AG04450 (cell line): Measurements from ENCODE around the gene PPP5C. TPM values are rescaled to one million over a fixed set of nuclear protein-coding genes. Genes with fewer than 3 reads are reported as not detected.

ENCODE experiments used
- CTCF ChIA-PET: fragments of 300-600, 350-600 bp; formaldehyde crosslinking; extraction: SDS; loops from one replicate; lab custom pipeline; 2022; ENCODE audit warnings: antibody characterized with exemption, inconsistent platforms; lab: Charles Lee
- POLR2A ChIA-PET: fragments of 350-600 bp; formaldehyde crosslinking; extraction: SDS; loops from one replicate; lab custom pipeline; 2021; ENCODE audit warnings: antibody characterized with exemption, inconsistent platforms; lab: Yijun Ruan, JAX
- DNase-seq: peaks from one replicate; pipeline ENCODE4 v3.0.0-alpha.2; 2011; ENCODE audit warnings: low read depth, low spot score
- H3K27ac ChIP-seq: one replicate; pipeline ENCODE4 v1.5.1; 2012; ENCODE audit warnings: low read depth, low read length, control low read depth
- H3K27me3 ChIP-seq: one replicate; pipeline ENCODE4 v1.6.0; 2012; ENCODE audit warnings: low read length; ENCODE audit not compliant: control insufficient read depth, insufficient read depth
- H3K4me3 ChIP-seq: 2 replicates; pipeline ENCODE4 v1.5.1; 2011; ENCODE audit warnings: mild to moderate bottlenecking, low read depth, low read length, control low read depth
- H3K9me3 ChIP-seq: 2 replicates; pipeline ENCODE4 v1.5.1; 2012; ENCODE audit warnings: low read length; ENCODE audit not compliant: control insufficient read depth, insufficient read depth
- CTCF ChIP-seq: IDR thresholded peaks from 2 replicates; pipeline ENCODE4 v1.5.1; 2011; ENCODE audit warnings: low read depth, low read length, control low read depth, inconsistent platforms
- polyA plus RNA-seq: library from polyadenylated mRNA; depleted of rRNA; stranded (reverse); fragments of >200 nt; gene quantifications from 2 replicates; pipeline ENCODE4 v1.2.3, GENCODE V29; 2011

Gene PPP5C
- polyA plus RNA-seq, 1 experiment = 73.7 TPM

- Histone ChIP-seq H3K4me3 (no peak overlapping the region), H3K27ac (no peak overlapping the region), H3K27me3 (no peaks in the 10 kb centered on the region), H3K9me3 (peaks cover 27% of the 10 kb centered on the region)
- DNase-seq = no peak
- TF ChIP-seq CTCF = no peak
- ChIA-PET CTCF (interaction anchor here (1.0 to 2.0 kb wide), 2 partner anchors 9 to 151 kb away, joined by 3 to 17 read pairs; no protein-coding TSS in a partner anchor), POLR2A (interaction anchor here (0.6 kb wide), 2 partner anchors 12 to 18 kb away, joined by 3 to 4 read pairs; no protein-coding TSS in a partner anchor)
Observed at GRCh38 chr19:46386151-46386550, 39.3 kb downstream of the PPP5C start.

GRCh38 chr19:46386996-46387712, 40.3 kb downstream of the PPP5C start:
- Histone ChIP-seq H3K4me3 (no peak overlapping the region), H3K27ac (no peak overlapping the region), H3K9me3 (peaks cover 27% of the 10 kb centered on the region), H3K27me3 (no peaks in the 10 kb centered on the region)
- POLR2A ChIA-PET = interaction anchor here (0.6 kb wide), 2 partner anchors 19 to 157 kb away, joined by 3 to 4 read pairs; no protein-coding TSS in a partner anchor
- CTCF ChIA-PET = interaction anchor here (0.6 to 2.0 kb wide), 3 partner anchors 8 to 72 kb away, joined by 3 to 17 read pairs (median 3); no protein-coding TSS in a partner anchor
- no peak for DNase-seq
- no peak for TF ChIP-seq CTCF

- POLR2A ChIA-PET = no interaction called here
- H3K9me3 ChIP-seq = peaks cover 27% of the 10 kb centered on the region
- H3K27ac ChIP-seq = no peak overlapping the region
- no peak for TF ChIP-seq CTCF
- DNase-seq = no peak
- no peak overlapping the region for H3K4me3 ChIP-seq
- CTCF ChIA-PET = interaction anchor here (0.6 to 0.7 kb wide), 3 partner anchors 15 to 154 kb away, joined by 3 to 4 read pairs (median 3); no protein-coding TSS in a partner anchor
- H3K27me3 ChIP-seq = no peaks in the 10 kb centered on the region
Observed at GRCh38 chr19:46387713-46388130, 40.8 kb downstream of the PPP5C start.

- H3K4me3 ChIP-seq = no peak overlapping the region
- no peak for TF ChIP-seq CTCF
- H3K27ac ChIP-seq = no peak overlapping the region
- H3K27me3 ChIP-seq = no peaks in the 10 kb centered on the region
- ChIA-PET POLR2A (interaction anchor here (0.5 to 0.7 kb wide), 2 partner anchors 59 to 113 kb away, joined by 4 to 5 read pairs; no protein-coding TSS in a partner anchor), CTCF (interaction anchor here (0.6 to 0.7 kb wide), 2 partner anchors 71 to 154 kb away, joined by 3 to 4 read pairs; no protein-coding TSS in a partner anchor)
- no peak for DNase-seq
- H3K9me3 ChIP-seq = peaks cover 27% of the 10 kb centered on the region
Observed at GRCh38 chr19:46388311-46389095, 41.6 kb downstream of the PPP5C start.
